Panc1 (cell line): ENCODE results near the gene YIPF1. TPM values are rescaled to one million over a fixed set of nuclear protein-coding genes. Genes with fewer than 3 reads are reported as not detected.

Experiments
- ATAC-seq: fragments of 200-7000 bp; cut with Tn5 transposase; 2 replicates; pipeline ENCODE4 v1.9.1; 2020; ENCODE audit warnings: mild to moderate bottlenecking, moderate library complexity
- BruUV-seq: library from RNA; stranded (reverse); fragments of 400-500 nt; replicated peaks from 2 replicates; lab custom pipeline; 2021; lab: Mats Ljungman, UMichigan
- CTCF ChIA-PET: fragments of 300-600 bp; sonication (Branson Sonifier 250); formaldehyde crosslinking; loops from one replicate; lab custom pipeline; 2022; ENCODE audit warnings: antibody characterized with exemption; lab: Charles Lee
- POLR2A ChIA-PET: fragments of 300-600 bp; sonication (Branson Sonifier 250); formaldehyde crosslinking; loops from one replicate; lab custom pipeline; 2022; ENCODE audit warnings: antibody characterized with exemption; lab: Charles Lee
- DNase-seq: peaks from one replicate; pipeline ENCODE4 v3.0.0-alpha.2; 2010; ENCODE audit warnings: low read depth, low spot score
- H3K27ac ChIP-seq: 2 replicates; pipeline ENCODE4 v1.5.1; 2011; ENCODE audit warnings: mild to moderate bottlenecking, low read length, inconsistent platforms
- H3K27me3 ChIP-seq: fragments of 200-500 bp; sonication (Bioruptor generic); 2 replicates; pipeline ENCODE4 v1.6.0; 2014; ENCODE audit warnings: low read length, inconsistent platforms; ENCODE audit not compliant: control insufficient read depth, insufficient read depth
- H3K36me3 ChIP-seq: fragments of 200-500 bp; sonication (Bioruptor generic); 2 replicates; pipeline ENCODE4 v1.5.1; 2014; ENCODE audit warnings: inconsistent platforms, mild to moderate bottlenecking, low read length, moderate library complexity; ENCODE audit not compliant: control insufficient read depth, insufficient read depth
- H3K4me1 ChIP-seq: 2 replicates; pipeline ENCODE4 v1.5.1; 2011; ENCODE audit warnings: inconsistent platforms, mild to moderate bottlenecking, low read length, moderate library complexity; ENCODE audit not compliant: control insufficient read depth, insufficient read depth
- H3K4me3 ChIP-seq, 2 experiments: 2 replicates each; pipeline ENCODE4 v1.5.1; 2011 to 2012; ENCODE audit warnings: low read depth in 2 of 2, low read length in 2 of 2, mild to moderate bottlenecking in 2 of 2, inconsistent platforms in 1 of 2, moderate library complexity in 1 of 2
- H3K9me3 ChIP-seq: fragments of 200-500 bp; sonication (Bioruptor generic); 2 replicates; pipeline ENCODE4 v1.5.1; 2014; ENCODE audit warnings: low read depth, mild to moderate bottlenecking, inconsistent platforms, low read length, moderate library complexity; ENCODE audit not compliant: control insufficient read depth, insufficient read depth
- POLR2AphosphoS5 ChIP-seq: IDR thresholded peaks from 2 replicates; pipeline ENCODE4 v1.6.1; 2012; ENCODE audit warnings: mild to moderate bottlenecking, low read depth, low read length, moderate library complexity
- SIN3A ChIP-seq: IDR thresholded peaks from 2 replicates; pipeline ENCODE4 v1.6.1; 2012; ENCODE audit warnings: low read depth, mild to moderate bottlenecking, low read length, moderate library complexity, borderline replicate concordance; ENCODE audit not compliant: insufficient read depth
- TCF7L2 ChIP-seq: IDR thresholded peaks from 2 replicates; pipeline ENCODE4 v1.6.1; 2011; ENCODE audit warnings: mild to moderate bottlenecking, low read depth, low read length, inconsistent platforms
- in situ Hi-C: cut with HindIII; loops from 2 replicates; pipeline ENCODE4 v1.10.0; 2016; ENCODE audit warnings: low sequenced_read_pairs, low pct_unique_long_range_greater_than_20kb
- intact Hi-C: fragments of 100-400 bp; cut with micrococcal nuclease; formaldehyde crosslinking; loops from one replicate; pipeline ENCODE4 v1.10.0; 2022; ENCODE audit not compliant: unreplicated experiment
- total RNA-seq: library from RNA; stranded (reverse); gene quantifications from one replicate; pipeline ENCODE4 v1.2.1, GENCODE V29; 2021; ENCODE audit not compliant: unreplicated experiment
- TF ChIP-seq, protein P1 (sequence below), 2 experiments: IDR thresholded peaks; 2 replicates each; pipeline ENCODE4 v1.6.1; 2011 to 2012; ENCODE audit warnings: low read depth in 2 of 2, control low read depth in 1 of 2, low read length in 1 of 2, mild to moderate bottlenecking in 1 of 2, moderate library complexity in 1 of 2; ENCODE audit not compliant: insufficient read depth in 1 of 2
- TF ChIP-seq, protein P2 (sequence below): fragments of 450-650 bp; IDR thresholded peaks from 2 replicates; pipeline ENCODE4 v1.5.1; 2017; ENCODE audit warnings: mild to moderate bottlenecking

The YIPF1 gene
- total RNA-seq, 1 experiment from 2014 or later = 21.4 TPM

DNA sequence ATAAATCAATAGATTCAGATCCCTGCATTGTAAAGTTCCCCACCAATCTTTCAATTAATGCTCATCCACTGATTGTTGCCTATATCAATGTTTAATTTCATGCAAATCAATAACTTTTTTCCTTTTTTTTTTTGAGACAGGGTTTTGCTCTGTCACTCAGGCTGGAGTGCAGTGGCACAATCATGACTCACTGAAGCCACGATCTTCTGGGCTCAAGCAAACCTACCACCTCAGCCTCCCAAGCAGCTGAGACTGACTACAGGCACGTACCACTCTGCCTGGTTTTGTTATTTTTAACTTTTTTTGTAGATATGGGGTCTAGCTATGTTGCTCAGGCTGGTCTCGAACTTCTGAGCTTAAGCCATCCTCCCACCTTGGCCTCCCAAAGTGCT, 30.1 kb upstream of the YIPF1 start:
- TF ChIP-seq, protein P1, sequence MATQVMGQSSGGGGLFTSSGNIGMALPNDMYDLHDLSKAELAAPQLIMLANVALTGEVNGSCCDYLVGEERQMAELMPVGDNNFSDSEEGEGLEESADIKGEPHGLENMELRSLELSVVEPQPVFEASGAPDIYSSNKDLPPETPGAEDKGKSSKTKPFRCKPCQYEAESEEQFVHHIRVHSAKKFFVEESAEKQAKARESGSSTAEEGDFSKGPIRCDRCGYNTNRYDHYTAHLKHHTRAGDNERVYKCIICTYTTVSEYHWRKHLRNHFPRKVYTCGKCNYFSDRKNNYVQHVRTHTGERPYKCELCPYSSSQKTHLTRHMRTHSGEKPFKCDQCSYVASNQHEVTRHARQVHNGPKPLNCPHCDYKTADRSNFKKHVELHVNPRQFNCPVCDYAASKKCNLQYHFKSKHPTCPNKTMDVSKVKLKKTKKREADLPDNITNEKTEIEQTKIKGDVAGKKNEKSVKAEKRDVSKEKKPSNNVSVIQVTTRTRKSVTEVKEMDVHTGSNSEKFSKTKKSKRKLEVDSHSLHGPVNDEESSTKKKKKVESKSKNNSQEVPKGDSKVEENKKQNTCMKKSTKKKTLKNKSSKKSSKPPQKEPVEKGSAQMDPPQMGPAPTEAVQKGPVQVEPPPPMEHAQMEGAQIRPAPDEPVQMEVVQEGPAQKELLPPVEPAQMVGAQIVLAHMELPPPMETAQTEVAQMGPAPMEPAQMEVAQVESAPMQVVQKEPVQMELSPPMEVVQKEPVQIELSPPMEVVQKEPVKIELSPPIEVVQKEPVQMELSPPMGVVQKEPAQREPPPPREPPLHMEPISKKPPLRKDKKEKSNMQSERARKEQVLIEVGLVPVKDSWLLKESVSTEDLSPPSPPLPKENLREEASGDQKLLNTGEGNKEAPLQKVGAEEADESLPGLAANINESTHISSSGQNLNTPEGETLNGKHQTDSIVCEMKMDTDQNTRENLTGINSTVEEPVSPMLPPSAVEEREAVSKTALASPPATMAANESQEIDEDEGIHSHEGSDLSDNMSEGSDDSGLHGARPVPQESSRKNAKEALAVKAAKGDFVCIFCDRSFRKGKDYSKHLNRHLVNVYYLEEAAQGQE (IDR thresholded peaks at IDR 0.05; ENCODE audit: insufficient read depth in 1 of 2, low read depth in 2 of 2, low read length in 1 of 2) = no peak
- no peaks in the 10 kb centered on the region for H3K27me3 ChIP-seq
- H3K9me3 ChIP-seq = no peaks in the 10 kb centered on the region
- H3K4me3 ChIP-seq = no peak overlapping the region
- intact Hi-C loops = no loop called here
- H3K36me3 ChIP-seq = no peaks in the 10 kb centered on the region
- POLR2A ChIA-PET = no interaction called here
- CTCF ChIA-PET = interaction anchor here (0.7 kb wide), 1 partner anchor 40 kb away, joined by 12 read pairs; no protein-coding TSS in a partner anchor
- BruUV-seq = no TSS peak
- no peaks in the 10 kb centered on the region for H3K4me1 ChIP-seq
- in situ Hi-C loops = no loop called here
- H3K27ac ChIP-seq = no peak overlapping the region
- no peak for DNase-seq
- no peak for ATAC-seq

DNA sequence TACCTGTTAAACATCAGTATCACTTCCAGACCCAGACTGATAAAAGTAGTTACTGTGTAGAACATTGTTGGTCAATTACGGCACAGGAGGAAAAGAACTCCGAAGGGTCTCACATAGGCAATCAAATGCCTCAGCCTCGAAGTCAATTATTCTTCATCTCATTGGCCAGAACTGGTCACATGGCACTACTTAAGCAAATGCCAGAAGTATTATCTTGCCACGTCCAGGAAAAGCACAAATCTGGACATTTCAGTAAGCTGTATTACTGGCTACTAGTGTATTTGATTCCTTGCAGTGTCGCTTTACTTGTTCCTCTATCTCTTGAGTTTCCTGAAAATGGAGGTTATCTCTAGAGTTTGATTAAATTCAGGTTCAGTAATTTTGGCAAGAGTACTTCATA, 28.7 kb upstream of the YIPF1 start:
- ChIA-PET POLR2A (no interaction called here), CTCF (no interaction called here)
- no TSS peak for BruUV-seq
- no peak for ATAC-seq
- Histone ChIP-seq H3K36me3 (no peaks in the 10 kb centered on the region), H3K27ac (no peak overlapping the region), H3K9me3 (no peaks in the 10 kb centered on the region), H3K27me3 (no peaks in the 10 kb centered on the region), H3K4me1 (no peaks in the 10 kb centered on the region), H3K4me3 (no peak overlapping the region)
- no peak for DNase-seq
- intact Hi-C loops = no loop called here
- TF ChIP-seq TCF7L2 = no peak
- TF ChIP-seq, protein P2, sequence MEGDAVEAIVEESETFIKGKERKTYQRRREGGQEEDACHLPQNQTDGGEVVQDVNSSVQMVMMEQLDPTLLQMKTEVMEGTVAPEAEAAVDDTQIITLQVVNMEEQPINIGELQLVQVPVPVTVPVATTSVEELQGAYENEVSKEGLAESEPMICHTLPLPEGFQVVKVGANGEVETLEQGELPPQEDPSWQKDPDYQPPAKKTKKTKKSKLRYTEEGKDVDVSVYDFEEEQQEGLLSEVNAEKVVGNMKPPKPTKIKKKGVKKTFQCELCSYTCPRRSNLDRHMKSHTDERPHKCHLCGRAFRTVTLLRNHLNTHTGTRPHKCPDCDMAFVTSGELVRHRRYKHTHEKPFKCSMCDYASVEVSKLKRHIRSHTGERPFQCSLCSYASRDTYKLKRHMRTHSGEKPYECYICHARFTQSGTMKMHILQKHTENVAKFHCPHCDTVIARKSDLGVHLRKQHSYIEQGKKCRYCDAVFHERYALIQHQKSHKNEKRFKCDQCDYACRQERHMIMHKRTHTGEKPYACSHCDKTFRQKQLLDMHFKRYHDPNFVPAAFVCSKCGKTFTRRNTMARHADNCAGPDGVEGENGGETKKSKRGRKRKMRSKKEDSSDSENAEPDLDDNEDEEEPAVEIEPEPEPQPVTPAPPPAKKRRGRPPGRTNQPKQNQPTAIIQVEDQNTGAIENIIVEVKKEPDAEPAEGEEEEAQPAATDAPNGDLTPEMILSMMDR = no peak
- TF ChIP-seq, protein P1 (IDR thresholded peaks at IDR 0.05; ENCODE audit: insufficient read depth in 1 of 2, low read depth in 2 of 2, low read length in 1 of 2) = no peak
- TF ChIP-seq POLR2AphosphoS5 = no peak
- TF ChIP-seq SIN3A = no peak
- in situ Hi-C loops = no loop called here
